Colonic mucosa (tissue), 4 donors: Measurements from ENCODE around the gene NUDCD3. TPM values are rescaled to one million over a fixed set of nuclear protein-coding genes. Genes with fewer than 3 reads are reported as not detected.

ENCODE experiments used
- DNase-seq: peaks from one replicate; pipeline ENCODE4 v3.0.0-alpha.2; 2020
- H3K27ac ChIP-seq: fragments of 200-600 bp; one replicate; pipeline ENCODE4 v1.8.0; 2021
- H3K27me3 ChIP-seq: fragments of 200-600 bp; one replicate; pipeline ENCODE4 v1.8.0; 2021
- H3K36me3 ChIP-seq: fragments of 200-600 bp; one replicate; pipeline ENCODE4 v1.8.0; 2021
- H3K4me1 ChIP-seq: fragments of 200-600 bp; one replicate; pipeline ENCODE4 v1.8.0; 2021; ENCODE audit warnings: mild to moderate bottlenecking
- H3K4me3 ChIP-seq: fragments of 200-600 bp; one replicate; pipeline ENCODE4 v1.8.0; 2021
- H3K9ac ChIP-seq, 2 donors: one replicate each; pipeline ENCODE4 v1.7.0; 2013; ENCODE audit warnings: control low read depth in 2 of 2, low read depth in 2 of 2, low read length in 2 of 2
- H3K9me3 ChIP-seq: fragments of 200-600 bp; one replicate; pipeline ENCODE4 v1.8.0; 2021
- CTCF ChIP-seq: fragments of 200-600 bp; IDR thresholded peaks from one replicate; pipeline ENCODE4 v1.8.0; 2022; ENCODE audit warnings: antibody characterized with exemption, mild to moderate bottlenecking
- intact Hi-C: fragments of 100-400 bp; cut with DNase I; formaldehyde crosslinking; loops from one replicate; pipeline ENCODE4 v1.14.1; 2022
- total RNA-seq, 2 donors: library from RNA; stranded (reverse); fragmentation: NEBNext Ultra II Directional in 1 of 2; extraction: Animal tissue kit (Norgen Biotek cat#: 25700) in 1 of 2; gene quantifications; one replicate each; pipeline ENCODE4 v1.2.1, GENCODE V29; 2021
- donor health status: healthy.
- donor health status: DM: no; HTN: no; CAD: no.
- donor health status: DM: no; HTN: no; CAD: no.

NUDCD3 gene
- total RNA-seq, 2 donors from 2014 or later: 77.7 to 105 TPM

- no peak for TF ChIP-seq CTCF
- H3K9me3 ChIP-seq: no peaks in the 10 kb centered on the region
- H3K4me1 ChIP-seq: no peaks in the 10 kb centered on the region
- no peak overlapping the region for H3K27ac ChIP-seq
- H3K4me3 ChIP-seq: no peak overlapping the region
- no peak for DNase-seq
- intact Hi-C loops: no loop called here
- H3K36me3 ChIP-seq: no peaks in the 10 kb centered on the region
- H3K27me3 ChIP-seq: no peaks in the 10 kb centered on the region
- H3K9ac ChIP-seq: no peak overlapping the region
These were observed 117.7 kb downstream of the NUDCD3 start for GRCh38 chr7:44372560-44373417.

GRCh38 chr7:44368885-44369284 is 121.6 kb downstream of the NUDCD3 start:
- Histone ChIP-seq H3K4me1 (no peaks in the 10 kb centered on the region), H3K27me3 (no peaks in the 10 kb centered on the region), H3K9me3 (no peaks in the 10 kb centered on the region), H3K9ac (no peak overlapping the region), H3K4me3 (no peak overlapping the region), H3K27ac (no peak overlapping the region), H3K36me3 (no peaks in the 10 kb centered on the region)
- intact Hi-C loops: no loop called here
- DNase-seq: no peak
- TF ChIP-seq CTCF: no peak

GRCh38 chr7:44368455-44368854 is 122.0 kb downstream of the NUDCD3 start:
- TF ChIP-seq CTCF: no peak

GRCh38 chr7:44367475-44368043 is 122.9 kb downstream of the NUDCD3 start:
- Histone ChIP-seq H3K4me1 (no peaks in the 10 kb centered on the region), H3K36me3 (no peaks in the 10 kb centered on the region), H3K27me3 (no peaks in the 10 kb centered on the region), H3K9ac (no peak overlapping the region), H3K4me3 (no peak overlapping the region), H3K9me3 (no peaks in the 10 kb centered on the region), H3K27ac (no peak overlapping the region)
- no peak for TF ChIP-seq CTCF
- intact Hi-C loops: no loop called here
- DNase-seq: no peak

More at GRCh38 chr7:44368455-44368854, 122.0 kb downstream of the NUDCD3 start:
- Histone ChIP-seq H3K36me3 (no peaks in the 10 kb centered on the region), H3K9me3 (no peaks in the 10 kb centered on the region), H3K27ac (no peak overlapping the region), H3K9ac (no peak overlapping the region), H3K27me3 (no peaks in the 10 kb centered on the region), H3K4me1 (no peaks in the 10 kb centered on the region), H3K4me3 (no peak overlapping the region)
- intact Hi-C loops: no loop called here
- no peak for DNase-seq

- intact Hi-C loops: no loop called here
These were observed 123.5 kb downstream of the NUDCD3 start for GRCh38 chr7:44366986-44367385.

More at GRCh38 chr7:44366986-44367385, 123.5 kb downstream of the NUDCD3 start:
- no peak for TF ChIP-seq CTCF
- Histone ChIP-seq H3K36me3 (no peaks in the 10 kb centered on the region), H3K4me1 (no peaks in the 10 kb centered on the region), H3K9ac (no peak overlapping the region), H3K27ac (no peak overlapping the region), H3K4me3 (no peak overlapping the region), H3K27me3 (no peaks in the 10 kb centered on the region), H3K9me3 (no peaks in the 10 kb centered on the region)
- no peak for DNase-seq
